ENCODE data around the gene TMEM60.
"Not testable (repeated sequence)": the region's sequence is repeated elsewhere in the genome, so short reads cannot be mapped to it uniquely, and the experiment has no call there.

TMEM60 gene

GRCh38 chr7:77796109-77796508, 2.1 kb downstream of the TMEM60 start:
- H3K9ac ChIP-seq (ENCODE audit: low read length): no peak overlapping the region
- H3K27me3 ChIP-seq (ENCODE audit: control insufficient read depth, insufficient read depth, low read length): no peaks in the 10 kb centered on the region
- H3K4me1 ChIP-seq (ENCODE audit: control insufficient read depth, insufficient read depth, low read length): peaks cover 22% of the 10 kb centered on the region
- no peaks in the 10 kb centered on the region for H3K9me3 ChIP-seq (ENCODE audit: control insufficient read depth, insufficient read depth, low read depth, low read length)
- H3K36me3 ChIP-seq (ENCODE audit: control insufficient read depth, insufficient read depth, low read length): peaks cover 7% of the 10 kb centered on the region
- H3K4me3 ChIP-seq (ENCODE audit: low read depth, low read length): no peak overlapping the region
- no peak overlapping the region for H3K27ac ChIP-seq (ENCODE audit: low read depth, low read length)

GRCh38 chr7:77794000-77794399, 4.2 kb downstream of the TMEM60 start:
- no peaks in the 10 kb centered on the region for H3K9me3 ChIP-seq (ENCODE audit: control insufficient read depth, insufficient read depth, low read depth, low read length)
- H3K9ac ChIP-seq (ENCODE audit: low read length): no peak overlapping the region
- no peak overlapping the region for H3K27ac ChIP-seq (ENCODE audit: low read depth, low read length)
- peaks cover 7% of the 10 kb centered on the region for H3K36me3 ChIP-seq (ENCODE audit: control insufficient read depth, insufficient read depth, low read length)
- no peaks in the 10 kb centered on the region for H3K27me3 ChIP-seq (ENCODE audit: control insufficient read depth, insufficient read depth, low read length)
- peaks cover 13% of the 10 kb centered on the region for H3K4me1 ChIP-seq (ENCODE audit: control insufficient read depth, insufficient read depth, low read length)
- no peak overlapping the region for H3K4me3 ChIP-seq (ENCODE audit: low read depth, low read length)

GRCh38 chr7:77791956-77792355, 6.3 kb downstream of the TMEM60 start:
- Histone ChIP-seq H3K4me1 (ENCODE audit: control insufficient read depth, insufficient read depth, low read length) (peaks cover 8% of the 10 kb centered on the region), H3K9ac (ENCODE audit: low read length) (no peak overlapping the region), H3K9me3 (ENCODE audit: control insufficient read depth, insufficient read depth, low read depth, low read length) (no peaks in the 10 kb centered on the region), H3K27ac (ENCODE audit: low read depth, low read length) (no peak overlapping the region), H3K27me3 (ENCODE audit: control insufficient read depth, insufficient read depth, low read length) (no peaks in the 10 kb centered on the region), H3K4me3 (ENCODE audit: low read depth, low read length) (no peak overlapping the region), H3K36me3 (ENCODE audit: control insufficient read depth, insufficient read depth, low read length) (peaks cover 8% of the 10 kb centered on the region)

- no peak overlapping the region for H3K27ac ChIP-seq (ENCODE audit: low read depth, low read length)
- no peak overlapping the region for H3K4me3 ChIP-seq (ENCODE audit: low read depth, low read length)
- H3K9me3 ChIP-seq (ENCODE audit: control insufficient read depth, insufficient read depth, low read depth, low read length): peaks cover 4% of the 10 kb centered on the region
Measured at GRCh38 chr7:77791336-77791735, 6.9 kb downstream of the TMEM60 start.

GRCh38 chr7:77788327-77788902, 9.8 kb downstream of the TMEM60 start:
- no peak overlapping the region for H3K27ac ChIP-seq (ENCODE audit: low read depth, low read length)
- no peak overlapping the region for H3K4me3 ChIP-seq (ENCODE audit: low read depth, low read length)
- H3K27me3 ChIP-seq (ENCODE audit: control insufficient read depth, insufficient read depth, low read length): no peaks in the 10 kb centered on the region
- H3K4me1 ChIP-seq (ENCODE audit: control insufficient read depth, insufficient read depth, low read length): peaks cover 4% of the 10 kb centered on the region; the same call in 1 of the 2 replicates
- H3K9ac ChIP-seq (ENCODE audit: low read length): no peak overlapping the region
- H3K9me3 ChIP-seq (ENCODE audit: control insufficient read depth, insufficient read depth, low read depth, low read length): peaks cover 25% of the 10 kb centered on the region
- peaks cover 18% of the 10 kb centered on the region for H3K36me3 ChIP-seq (ENCODE audit: control insufficient read depth, insufficient read depth, low read length)

More at GRCh38 chr7:77791336-77791735, 6.9 kb downstream of the TMEM60 start:
- H3K27me3 ChIP-seq (ENCODE audit: control insufficient read depth, insufficient read depth, low read length): no peaks in the 10 kb centered on the region
- no peak overlapping the region for H3K9ac ChIP-seq (ENCODE audit: low read length)
- H3K4me1 ChIP-seq (ENCODE audit: control insufficient read depth, insufficient read depth, low read length): peaks cover 4% of the 10 kb centered on the region; the same call in 1 of the 2 replicates
- peaks cover 10% of the 10 kb centered on the region for H3K36me3 ChIP-seq (ENCODE audit: control insufficient read depth, insufficient read depth, low read length)

- Histone ChIP-seq H3K36me3 (ENCODE audit: control insufficient read depth, insufficient read depth, low read length) (peaks cover 23% of the 10 kb centered on the region), H3K4me1 (ENCODE audit: control insufficient read depth, insufficient read depth, low read length) (peaks cover 4% of the 10 kb centered on the region; the same call in 1 of the 2 replicates), H3K27ac (ENCODE audit: low read depth, low read length) (no peak overlapping the region), H3K9ac (ENCODE audit: low read length) (no peak overlapping the region), H3K27me3 (ENCODE audit: control insufficient read depth, insufficient read depth, low read length) (no peaks in the 10 kb centered on the region), H3K9me3 (ENCODE audit: control insufficient read depth, insufficient read depth, low read depth, low read length) (peaks cover 25% of the 10 kb centered on the region), H3K4me3 (ENCODE audit: low read depth, low read length) (no peak overlapping the region)
Measured at GRCh38 chr7:77786741-77787140, 11.5 kb downstream of the TMEM60 start.

GRCh38 chr7:77786018-77786417, 12.2 kb downstream of the TMEM60 start:
- Histone ChIP-seq H3K27ac (ENCODE audit: low read depth, low read length) (no peak overlapping the region), H3K4me1 (ENCODE audit: control insufficient read depth, insufficient read depth, low read length) (no peaks in the 10 kb centered on the region), H3K9me3 (ENCODE audit: control insufficient read depth, insufficient read depth, low read depth, low read length) (peaks cover 25% of the 10 kb centered on the region), H3K36me3 (ENCODE audit: control insufficient read depth, insufficient read depth, low read length) (peaks cover 23% of the 10 kb centered on the region), H3K27me3 (ENCODE audit: control insufficient read depth, insufficient read depth, low read length) (no peaks in the 10 kb centered on the region), H3K4me3 (ENCODE audit: low read depth, low read length) (no peak overlapping the region), H3K9ac (ENCODE audit: low read length) (no peak overlapping the region)

GRCh38 chr7:77784426-77784825, 13.8 kb downstream of the TMEM60 start:
- not testable (repeated sequence) for H3K4me3 ChIP-seq (ENCODE audit: low read depth, low read length); H3K4me1 ChIP-seq (ENCODE audit: control insufficient read depth, insufficient read depth, low read length); H3K27me3 ChIP-seq (ENCODE audit: control insufficient read depth, insufficient read depth, low read length); H3K9ac ChIP-seq (ENCODE audit: low read length); H3K27ac ChIP-seq (ENCODE audit: low read depth, low read length)
- Histone ChIP-seq H3K9me3 (ENCODE audit: control insufficient read depth, insufficient read depth, low read depth, low read length) (peaks cover 25% of the 10 kb centered on the region), H3K36me3 (ENCODE audit: control insufficient read depth, insufficient read depth, low read length) (peaks cover 27% of the 10 kb centered on the region)

- Histone ChIP-seq H3K9me3 (ENCODE audit: control insufficient read depth, insufficient read depth, low read depth, low read length) (peaks cover 25% of the 10 kb centered on the region), H3K4me3 (ENCODE audit: low read depth, low read length) (no peak overlapping the region), H3K9ac (ENCODE audit: low read length) (no peak overlapping the region), H3K27ac (ENCODE audit: low read depth, low read length) (no peak overlapping the region), H3K36me3 (ENCODE audit: control insufficient read depth, insufficient read depth, low read length) (peaks cover 33% of the 10 kb centered on the region), H3K27me3 (ENCODE audit: control insufficient read depth, insufficient read depth, low read length) (no peaks in the 10 kb centered on the region), H3K4me1 (ENCODE audit: control insufficient read depth, insufficient read depth, low read length) (no peaks in the 10 kb centered on the region)
Measured at GRCh38 chr7:77783545-77783944, 14.7 kb downstream of the TMEM60 start.

- Histone ChIP-seq H3K27ac (ENCODE audit: low read depth, low read length) (no peak overlapping the region), H3K9ac (ENCODE audit: low read length) (no peak overlapping the region), H3K36me3 (ENCODE audit: control insufficient read depth, insufficient read depth, low read length) (peaks cover 37% of the 10 kb centered on the region), H3K4me3 (ENCODE audit: low read depth, low read length) (no peak overlapping the region), H3K4me1 (ENCODE audit: control insufficient read depth, insufficient read depth, low read length) (no peaks in the 10 kb centered on the region), H3K9me3 (ENCODE audit: control insufficient read depth, insufficient read depth, low read depth, low read length) (peaks cover 25% of the 10 kb centered on the region), H3K27me3 (ENCODE audit: control insufficient read depth, insufficient read depth, low read length) (no peaks in the 10 kb centered on the region)
Measured at GRCh38 chr7:77783111-77783510, 15.1 kb downstream of the TMEM60 start.

GRCh38 chr7:77782383-77782782, 15.9 kb downstream of the TMEM60 start:
- Histone ChIP-seq H3K9me3 (ENCODE audit: control insufficient read depth, insufficient read depth, low read depth, low read length) (peaks cover 25% of the 10 kb centered on the region), H3K9ac (ENCODE audit: low read length) (no peak overlapping the region), H3K36me3 (ENCODE audit: control insufficient read depth, insufficient read depth, low read length) (peaks cover 40% of the 10 kb centered on the region), H3K27me3 (ENCODE audit: control insufficient read depth, insufficient read depth, low read length) (no peaks in the 10 kb centered on the region), H3K27ac (ENCODE audit: low read depth, low read length) (no peak overlapping the region), H3K4me1 (ENCODE audit: control insufficient read depth, insufficient read depth, low read length) (no peaks in the 10 kb centered on the region), H3K4me3 (ENCODE audit: low read depth, low read length) (no peak overlapping the region)
